NB4 (cell line): Measurements from ENCODE around the gene CDON.

Experiments used
- DNase-seq: peaks from one replicate; pipeline ENCODE4 v3.0.0; 2010; ENCODE audit warnings: low read depth
- H3K4me3 ChIP-seq: one replicate; pipeline ENCODE4 v1.5.1; 2011; ENCODE audit warnings: mild to moderate bottlenecking, low read depth, low read length, moderate library complexity
- CTCF ChIP-seq: IDR thresholded peaks from one replicate; pipeline ENCODE4 v1.5.1; 2012; ENCODE audit warnings: low read depth, low read length
- MAX ChIP-seq: IDR thresholded peaks from 2 replicates; pipeline ENCODE4 v1.6.1; 2011; ENCODE audit warnings: low read depth, low read length
- MYC ChIP-seq: IDR thresholded peaks from 2 replicates; pipeline ENCODE4 v1.6.1; 2011; ENCODE audit warnings: low read depth, low read length
- POLR2A ChIP-seq: IDR thresholded peaks from 2 replicates; pipeline ENCODE4 v1.6.1; 2011; ENCODE audit warnings: mild to moderate bottlenecking; ENCODE audit not compliant: insufficient read length; ENCODE audit errors: extremely low read depth

CDON gene

DNA sequence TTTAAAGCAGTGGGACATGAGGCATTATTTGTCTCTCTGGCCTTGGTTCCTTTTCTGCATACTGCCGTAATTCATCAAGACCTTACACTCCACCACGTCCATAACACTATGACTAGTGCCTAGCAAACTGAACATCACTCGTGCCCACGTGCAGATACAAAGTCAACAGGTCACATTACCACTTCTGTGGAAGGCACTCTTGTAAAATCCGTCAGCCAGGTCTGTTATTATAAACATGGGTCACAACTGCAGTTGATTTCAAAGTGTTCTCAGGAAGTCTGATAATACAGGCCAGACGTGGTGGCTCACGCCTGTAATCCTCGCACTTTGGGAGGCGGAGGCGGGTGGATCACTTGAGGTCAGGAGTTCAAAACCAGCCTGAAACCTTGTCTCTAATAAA lies 102.7 kb downstream of the CDON start:
- H3K4me3 ChIP-seq: no peak overlapping the region
- TF ChIP-seq POLR2A (no peak), MAX (no peak), MYC (no peak), CTCF (no peak)
- no peak for DNase-seq

- TF ChIP-seq MAX (no peak), CTCF (no peak), POLR2A (no peak), MYC (no peak)
- H3K4me3 ChIP-seq: no peak overlapping the region
- DNase-seq: no peak
Observed at GRCh38 chr11:125959511-125959910, 103.2 kb downstream of the CDON start.

- TF ChIP-seq MAX (no peak), POLR2A (no peak), MYC (no peak), CTCF (no peak)
- no peak overlapping the region for H3K4me3 ChIP-seq
- DNase-seq: no peak
Observed at GRCh38 chr11:125958872-125959400, 103.7 kb downstream of the CDON start.

GRCh38 chr11:125957618-125958332 lies 104.9 kb downstream of the CDON start:
- H3K4me3 ChIP-seq: no peak overlapping the region
- no peak for DNase-seq
- TF ChIP-seq MAX (no peak), MYC (no peak), CTCF (no peak), POLR2A (no peak)

DNA sequence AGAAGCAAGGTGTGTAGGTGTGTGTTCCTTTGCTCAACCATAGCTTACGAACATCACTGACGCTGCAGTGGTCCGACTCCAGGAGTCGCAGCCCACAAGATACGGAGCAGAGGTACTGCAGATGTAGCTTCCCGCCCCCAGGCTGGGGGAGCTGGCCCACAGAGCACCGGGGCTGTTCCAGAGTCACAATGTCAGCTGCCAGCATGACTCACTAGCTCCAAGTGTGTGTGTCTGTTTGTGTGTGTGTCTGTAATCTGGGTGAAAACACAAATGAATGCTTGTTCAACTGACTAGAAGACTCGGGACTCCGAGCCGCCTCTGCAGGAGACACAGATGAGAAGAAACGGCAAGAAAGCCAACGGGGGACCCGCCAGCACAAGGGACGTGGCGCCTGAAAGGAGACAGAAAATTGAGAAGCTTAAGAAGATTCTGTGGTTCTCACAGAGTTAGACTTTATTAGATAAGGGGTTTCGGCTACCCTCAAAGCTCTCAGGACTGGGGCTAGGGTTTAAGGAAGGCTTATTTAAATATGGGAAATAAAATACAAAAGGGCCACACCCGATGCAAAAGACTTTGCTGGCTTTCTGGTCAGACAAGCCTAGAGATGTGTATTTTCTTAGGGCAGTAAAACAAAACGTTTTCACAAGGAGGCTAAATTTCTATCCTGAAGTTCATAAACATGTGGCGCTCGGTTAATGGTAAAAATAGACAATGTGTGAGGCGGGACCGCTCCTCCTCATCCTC lies 106.1 kb downstream of the CDON start:
- DNase-seq: no peak
- H3K4me3 ChIP-seq: no peak overlapping the region
- TF ChIP-seq MAX (no peak), CTCF (no peak), MYC (no peak), POLR2A (no peak)
